Cardiac muscle cell (in vitro differentiated cells and primary cell): ENCODE measurements around the gene PTPRF. TPM values are rescaled to one million over a fixed set of nuclear protein-coding genes. Genes with fewer than 3 reads are reported as not detected.

Source experiments
- DNase-seq, 2 donors: peaks; one replicate each; pipeline versions ENCODE4 v3.0.0 to v3.0.0-alpha.2; 2010 to 2017; ENCODE audit warnings: low read depth in 1 of 2, low spot score in 1 of 2
- H3K27ac ChIP-seq: fragments of 200-600 bp; sonication (generic); 2 replicates; pipeline ENCODE4 v1.5.1; 2016
- H3K27me3 ChIP-seq: fragments of 200-600 bp; sonication (generic); 2 replicates; pipeline ENCODE4 v1.6.0; 2016; ENCODE audit warnings: control low read depth
- H3K36me3 ChIP-seq: fragments of 200-600 bp; sonication (generic); 2 replicates; pipeline ENCODE4 v1.5.1; 2016; ENCODE audit warnings: control low read depth
- H3K4me1 ChIP-seq: fragments of 200-600 bp; sonication (generic); 2 replicates; pipeline ENCODE4 v1.8.1; 2017; ENCODE audit warnings: low read depth, mild to moderate bottlenecking, mixed run types
- H3K4me3 ChIP-seq: fragments of 200-600 bp; sonication (generic); 2 replicates; pipeline ENCODE4 v1.5.1; 2016; ENCODE audit warnings: mild to moderate bottlenecking
- H3K9me3 ChIP-seq: fragments of 200-600 bp; sonication (generic); 2 replicates; pipeline ENCODE4 v1.5.1; 2017; ENCODE audit warnings: low read depth, mild to moderate bottlenecking, control low read depth
- CTCF ChIP-seq: IDR thresholded peaks from 2 replicates; pipeline ENCODE4 v1.5.1; 2012; ENCODE audit warnings: low read depth, mild to moderate bottlenecking, low read length
- polyA plus RNA-seq: library from polyadenylated mRNA; unstranded; fragments of >200 nt; fragmentation: Nextera tagmentation; extraction: Ambion mirVana; gene quantifications from 2 replicates; pipeline ENCODE4 v1.2.1, GENCODE V29; 2016
- total RNA-seq: library from RNA; depleted of rRNA; stranded (reverse); fragments of >200 nt; gene quantifications from 2 replicates; pipeline ENCODE4 v1.2.3, GENCODE V29; 2016

The PTPRF gene
- total and polyA plus RNA-seq, 2 experiments from 2014 or later = 44.1 to 72.8 TPM

GRCh38 chr1:43605157-43605556 is 74.5 kb downstream of the PTPRF start:
- DNase-seq = no peak
- Histone ChIP-seq H3K9me3 (no peaks in the 10 kb centered on the region), H3K27ac (no peak overlapping the region), H3K4me1 (no peaks in the 10 kb centered on the region), H3K4me3 (no peak overlapping the region), H3K27me3 (no peaks in the 10 kb centered on the region), H3K36me3 (peaks cover 31% of the 10 kb centered on the region)
- no peak for TF ChIP-seq CTCF

GRCh38 chr1:43605766-43606165 is 75.1 kb downstream of the PTPRF start:
- no peak for TF ChIP-seq CTCF
- DNase-seq = no peak
- Histone ChIP-seq H3K27me3 (no peaks in the 10 kb centered on the region), H3K36me3 (peaks cover 33% of the 10 kb centered on the region), H3K4me3 (no peak overlapping the region), H3K27ac (no peak overlapping the region), H3K4me1 (no peaks in the 10 kb centered on the region), H3K9me3 (no peaks in the 10 kb centered on the region)

- Histone ChIP-seq H3K4me1 (no peaks in the 10 kb centered on the region), H3K36me3 (peaks cover 33% of the 10 kb centered on the region), H3K4me3 (no peak overlapping the region), H3K27ac (no peak overlapping the region), H3K27me3 (no peaks in the 10 kb centered on the region), H3K9me3 (no peaks in the 10 kb centered on the region)
- no peak for DNase-seq
- no peak for TF ChIP-seq CTCF
Observed at GRCh38 chr1:43606624-43607023, 75.9 kb downstream of the PTPRF start.

GRCh38 chr1:43608827-43609226 is 78.1 kb downstream of the PTPRF start:
- no peak for DNase-seq
- no peaks in the 10 kb centered on the region for H3K9me3 ChIP-seq
- no peak for TF ChIP-seq CTCF
- no peak overlapping the region for H3K4me3 ChIP-seq
- peaks cover 36% of the 10 kb centered on the region for H3K36me3 ChIP-seq
- H3K4me1 ChIP-seq = no peaks in the 10 kb centered on the region
- H3K27ac ChIP-seq = no peak overlapping the region
- H3K27me3 ChIP-seq = no peaks in the 10 kb centered on the region

GRCh38 chr1:43610339-43610738 is 79.7 kb downstream of the PTPRF start:
- H3K27me3 ChIP-seq = no peaks in the 10 kb centered on the region
- DNase-seq = no peak
- H3K4me3 ChIP-seq = no peak overlapping the region
- no peaks in the 10 kb centered on the region for H3K9me3 ChIP-seq
- H3K36me3 ChIP-seq = peaks cover 26% of the 10 kb centered on the region
- no peak overlapping the region for H3K27ac ChIP-seq
- H3K4me1 ChIP-seq = no peaks in the 10 kb centered on the region
- no peak for TF ChIP-seq CTCF

GRCh38 chr1:43611950-43612349 is 81.3 kb downstream of the PTPRF start:
- peaks cover 16% of the 10 kb centered on the region for H3K36me3 ChIP-seq
- no peak overlapping the region for H3K27ac ChIP-seq
- H3K4me3 ChIP-seq = no peak overlapping the region
- no peaks in the 10 kb centered on the region for H3K4me1 ChIP-seq
- no peaks in the 10 kb centered on the region for H3K27me3 ChIP-seq
- DNase-seq = no peak
- TF ChIP-seq CTCF = no peak
- H3K9me3 ChIP-seq = no peaks in the 10 kb centered on the region
